Endodermal cell (in vitro differentiated cells): ENCODE data around the gene ALG8. TPM values are rescaled to one million over a fixed set of nuclear protein-coding genes. Genes with fewer than 3 reads are reported as not detected.

Experiments used
- DNase-seq: peaks from one replicate; pipeline ENCODE4 v3.0.0-alpha.2; 2017
- H3K27ac ChIP-seq: 2 replicates; pipeline ENCODE4 v1.5.1; 2013; ENCODE audit warnings: mild to moderate bottlenecking, low read depth, low read length, moderate library complexity
- H3K27me3 ChIP-seq: 2 replicates; pipeline ENCODE4 v1.6.1; 2013; ENCODE audit warnings: mild to moderate bottlenecking, low read length, moderate library complexity; ENCODE audit not compliant: insufficient read depth, control insufficient read depth, poor library complexity, severe bottlenecking
- H3K36me3 ChIP-seq: 2 replicates; pipeline ENCODE4 v1.7.0; 2013; ENCODE audit warnings: mild to moderate bottlenecking, low read length, moderate library complexity; ENCODE audit not compliant: control insufficient read depth, insufficient read depth
- H3K4me1 ChIP-seq: one replicate; pipeline ENCODE4 v1.7.0; 2013; ENCODE audit warnings: low read length; ENCODE audit not compliant: control insufficient read depth, insufficient read depth
- H3K4me3 ChIP-seq: 2 replicates; pipeline ENCODE4 v1.5.1; 2013; ENCODE audit warnings: mild to moderate bottlenecking, low read length, moderate library complexity
- H3K9ac ChIP-seq: 2 replicates; pipeline ENCODE4 v1.6.1; 2013; ENCODE audit warnings: mild to moderate bottlenecking, low read length, moderate library complexity; ENCODE audit not compliant: poor library complexity, severe bottlenecking; ENCODE audit errors: extremely low read depth
- H3K9me3 ChIP-seq: 2 replicates; pipeline ENCODE4 v1.6.1; 2013; ENCODE audit warnings: mild to moderate bottlenecking, low read length, moderate library complexity; ENCODE audit not compliant: control insufficient read depth
- H3K27ac Mint-ChIP-seq: 2 replicates; pipeline ENCODE4 v1.8.0; 2020; ENCODE audit warnings: mixed read lengths
- H3K27me3 Mint-ChIP-seq: 2 replicates; pipeline ENCODE4 v1.8.0; 2021; ENCODE audit warnings: mild to moderate bottlenecking, mixed read lengths; ENCODE audit not compliant: insufficient read depth
- H3K36me3 Mint-ChIP-seq: 2 replicates; pipeline ENCODE4 v1.8.0; 2020; ENCODE audit warnings: low read depth, mixed read lengths
- H3K4me1 Mint-ChIP-seq: 2 replicates; pipeline ENCODE4 v1.8.0; 2020; ENCODE audit warnings: mixed read lengths
- H3K4me3 Mint-ChIP-seq: 2 replicates; pipeline ENCODE4 v1.8.0; 2020; ENCODE audit warnings: mild to moderate bottlenecking, moderate library complexity, mixed read lengths
- H3K9me3 Mint-ChIP-seq: 2 replicates; pipeline ENCODE4 v1.8.0; 2020; ENCODE audit warnings: mild to moderate bottlenecking, mixed read lengths
- CTCF ChIP-seq: fragments of 200-600 bp; sonication (generic); conservative IDR thresholded peaks from 2 replicates; pipeline ENCODE4 v1.5.0; 2021; ENCODE audit warnings: antibody characterized with exemption, mild to moderate bottlenecking
- WGBS, 2 experiments: methylation state at CpG; one replicate each; pipeline versions ENCODE4 v1.1.5 to v1.1.7; 2013; ENCODE audit warnings: missing lambda C conversion rate in 2 of 2, mixed read lengths in 1 of 2; ENCODE audit not compliant: insufficient coverage in 1 of 2, insufficient read length in 1 of 2; 5-methylcytosine and 5-hydroxymethylcytosine counted together
- total RNA-seq, 2 donors: library from RNA; stranded (reverse); fragmentation: NEBNext Ultra II Directional in 1 of 2; extraction: Animal tissue kit (Norgen Biotek cat#: 25700) in 1 of 2; gene quantifications; 2 replicates in 1 of 2; 3 replicates in 1 of 2; pipeline ENCODE4 v1.2.1, GENCODE V29; 2021

Gene ALG8
- total RNA-seq, 2 donors from 2014 or later = 72.1 to 81.4 TPM

- H3K4me1 ChIP-seq = no peaks in the 10 kb centered on the region
- H3K9ac ChIP-seq = no peak overlapping the region
- H3K36me3 ChIP-seq = no peaks in the 10 kb centered on the region
- peaks cover 6% of the 10 kb centered on the region for H3K27me3 Mint-ChIP-seq
- no peak overlapping the region for H3K4me3 Mint-ChIP-seq
- no peak overlapping the region for H3K27ac ChIP-seq
- DNase-seq = no peak
- no peaks in the 10 kb centered on the region for H3K36me3 Mint-ChIP-seq
- peaks cover 25% of the 10 kb centered on the region for H3K9me3 ChIP-seq
- no peak overlapping the region for H3K27ac Mint-ChIP-seq
- H3K27me3 ChIP-seq = no peaks in the 10 kb centered on the region
- H3K4me1 Mint-ChIP-seq = peaks cover 8% of the 10 kb centered on the region
- WGBS, 2 experiments = 83 to 98% methylated on average over 3 to 4 of the region's 4 CpGs
- no peak overlapping the region for H3K4me3 ChIP-seq
- peaks cover 3% of the 10 kb centered on the region for H3K9me3 Mint-ChIP-seq
- TF ChIP-seq CTCF = no peak
Measured at GRCh38 chr11:78083021-78083420, 56.4 kb downstream of the ALG8 start.

GRCh38 chr11:78082146-78082545 is 57.3 kb downstream of the ALG8 start:
- peaks cover 6% of the 10 kb centered on the region for H3K27me3 Mint-ChIP-seq
- Histone ChIP-seq H3K36me3 (no peaks in the 10 kb centered on the region), H3K27me3 (no peaks in the 10 kb centered on the region), H3K27ac (no peak overlapping the region), H3K4me1 (no peaks in the 10 kb centered on the region), H3K4me3 (no peak overlapping the region), H3K9ac (no peak overlapping the region), H3K9me3 (peaks cover 25% of the 10 kb centered on the region)
- DNase-seq = no peak
- peaks cover 5% of the 10 kb centered on the region for H3K36me3 Mint-ChIP-seq
- peaks cover 9% of the 10 kb centered on the region for H3K4me1 Mint-ChIP-seq
- H3K27ac Mint-ChIP-seq = no peak overlapping the region
- TF ChIP-seq CTCF = no peak
- peaks cover 3% of the 10 kb centered on the region for H3K9me3 Mint-ChIP-seq
- H3K4me3 Mint-ChIP-seq = no peak overlapping the region
- 87 to 95% methylated on average over 5 to 8 of the region's 8 CpGs for WGBS, 2 experiments

GRCh38 chr11:78081583-78081982 is 57.8 kb downstream of the ALG8 start:
- Mint-ChIP-seq H3K27ac (no peak overlapping the region), H3K4me3 (no peak overlapping the region), H3K27me3 (peaks cover 6% of the 10 kb centered on the region), H3K36me3 (peaks cover 8% of the 10 kb centered on the region), H3K4me1 (peaks cover 12% of the 10 kb centered on the region), H3K9me3 (peaks cover 3% of the 10 kb centered on the region)
- H3K9me3 ChIP-seq = peaks cover 25% of the 10 kb centered on the region
- H3K36me3 ChIP-seq = no peaks in the 10 kb centered on the region
- no peak for TF ChIP-seq CTCF
- no peak for DNase-seq
- no peaks in the 10 kb centered on the region for H3K4me1 ChIP-seq
- no peak overlapping the region for H3K4me3 ChIP-seq
- H3K27ac ChIP-seq = no peak overlapping the region
- WGBS, 2 experiments = 91 to 96% methylated on average over 5 to 6 of the region's 6 CpGs
- no peak overlapping the region for H3K9ac ChIP-seq
- H3K27me3 ChIP-seq = no peaks in the 10 kb centered on the region
